Tibial nerve (tissue), 4 donors: ENCODE results near the gene EMC9.

Source experiments
- EP300 ChIP-seq, 2 donors: sonication (generic); formaldehyde crosslinking; IDR thresholded peaks; one replicate each; pipeline ENCODE4 v1.6.1; 2017; ENCODE audit warnings: antibody characterized with exemption in 2 of 2, mild to moderate bottlenecking in 1 of 2
- POLR2A ChIP-seq, 2 donors: fragments of 450-650 bp; IDR thresholded peaks; one replicate each; pipeline ENCODE4 v1.6.1; 2017; ENCODE audit warnings: antibody characterized with exemption in 2 of 2, mild to moderate bottlenecking in 2 of 2, moderate library complexity in 2 of 2
- TF ChIP-seq, protein P1 (sequence below), 5 experiments: fragments of 200-600 bp in 3 of 5; fragments of 450-650 bp in 2 of 5; sonication (generic) in 3 of 5; IDR thresholded peaks; one replicate each; pipeline ENCODE4 v1.5.1; 2016 to 2019; ENCODE audit warnings: antibody characterized with exemption in 5 of 5, mild to moderate bottlenecking in 3 of 5, moderate library complexity in 2 of 5

DNA sequence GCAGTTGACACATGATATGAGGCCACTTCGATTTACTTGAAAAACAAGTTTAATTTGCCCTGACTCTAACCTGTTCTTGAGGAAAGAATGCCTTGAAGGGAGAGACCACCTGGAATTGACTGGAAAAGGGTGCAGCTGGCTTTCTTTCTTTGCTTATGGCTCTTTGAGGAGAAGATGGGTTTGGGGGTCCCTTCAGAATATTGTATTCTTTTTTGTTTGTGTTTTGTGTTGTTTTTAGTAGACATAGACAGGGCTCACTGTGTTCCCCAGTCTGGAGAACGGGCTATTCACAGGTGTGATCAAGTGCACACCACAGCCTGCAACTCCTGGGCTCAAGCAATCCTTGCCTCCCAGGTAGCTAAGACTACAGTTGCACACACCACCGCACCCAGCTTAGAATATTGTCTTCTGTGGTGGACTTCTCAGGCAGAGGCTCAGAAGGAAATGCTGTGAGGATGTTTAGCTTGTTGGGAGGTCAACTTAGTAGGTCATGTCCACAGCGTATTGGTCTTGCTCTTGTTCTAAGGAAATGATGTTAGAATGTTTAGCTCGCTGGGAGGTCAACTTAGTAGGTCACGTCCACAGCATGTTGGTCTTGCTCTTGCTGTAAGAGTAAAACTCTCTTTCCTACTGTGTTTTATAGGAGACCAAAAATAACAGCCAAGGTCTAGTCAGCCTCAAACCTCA, 25.1 kb downstream of the EMC9 start:
- TF ChIP-seq EP300 (IDR thresholded peaks at IDR 0.05) (no peak), POLR2A (IDR thresholded peaks at IDR 0.05) (no peak)
- TF ChIP-seq, protein P1, sequence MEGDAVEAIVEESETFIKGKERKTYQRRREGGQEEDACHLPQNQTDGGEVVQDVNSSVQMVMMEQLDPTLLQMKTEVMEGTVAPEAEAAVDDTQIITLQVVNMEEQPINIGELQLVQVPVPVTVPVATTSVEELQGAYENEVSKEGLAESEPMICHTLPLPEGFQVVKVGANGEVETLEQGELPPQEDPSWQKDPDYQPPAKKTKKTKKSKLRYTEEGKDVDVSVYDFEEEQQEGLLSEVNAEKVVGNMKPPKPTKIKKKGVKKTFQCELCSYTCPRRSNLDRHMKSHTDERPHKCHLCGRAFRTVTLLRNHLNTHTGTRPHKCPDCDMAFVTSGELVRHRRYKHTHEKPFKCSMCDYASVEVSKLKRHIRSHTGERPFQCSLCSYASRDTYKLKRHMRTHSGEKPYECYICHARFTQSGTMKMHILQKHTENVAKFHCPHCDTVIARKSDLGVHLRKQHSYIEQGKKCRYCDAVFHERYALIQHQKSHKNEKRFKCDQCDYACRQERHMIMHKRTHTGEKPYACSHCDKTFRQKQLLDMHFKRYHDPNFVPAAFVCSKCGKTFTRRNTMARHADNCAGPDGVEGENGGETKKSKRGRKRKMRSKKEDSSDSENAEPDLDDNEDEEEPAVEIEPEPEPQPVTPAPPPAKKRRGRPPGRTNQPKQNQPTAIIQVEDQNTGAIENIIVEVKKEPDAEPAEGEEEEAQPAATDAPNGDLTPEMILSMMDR (IDR thresholded peaks at IDR 0.05) = no peak
